ENCODE measurements around the gene CALHM3. TPM values are rescaled to one million over a fixed set of nuclear protein-coding genes. Genes with fewer than 3 reads are reported as not detected.

The CALHM3 gene
- total and polyA plus RNA-seq, 2 experiments from 2014 or later = 0.14 to 0.19 TPM

DNA sequence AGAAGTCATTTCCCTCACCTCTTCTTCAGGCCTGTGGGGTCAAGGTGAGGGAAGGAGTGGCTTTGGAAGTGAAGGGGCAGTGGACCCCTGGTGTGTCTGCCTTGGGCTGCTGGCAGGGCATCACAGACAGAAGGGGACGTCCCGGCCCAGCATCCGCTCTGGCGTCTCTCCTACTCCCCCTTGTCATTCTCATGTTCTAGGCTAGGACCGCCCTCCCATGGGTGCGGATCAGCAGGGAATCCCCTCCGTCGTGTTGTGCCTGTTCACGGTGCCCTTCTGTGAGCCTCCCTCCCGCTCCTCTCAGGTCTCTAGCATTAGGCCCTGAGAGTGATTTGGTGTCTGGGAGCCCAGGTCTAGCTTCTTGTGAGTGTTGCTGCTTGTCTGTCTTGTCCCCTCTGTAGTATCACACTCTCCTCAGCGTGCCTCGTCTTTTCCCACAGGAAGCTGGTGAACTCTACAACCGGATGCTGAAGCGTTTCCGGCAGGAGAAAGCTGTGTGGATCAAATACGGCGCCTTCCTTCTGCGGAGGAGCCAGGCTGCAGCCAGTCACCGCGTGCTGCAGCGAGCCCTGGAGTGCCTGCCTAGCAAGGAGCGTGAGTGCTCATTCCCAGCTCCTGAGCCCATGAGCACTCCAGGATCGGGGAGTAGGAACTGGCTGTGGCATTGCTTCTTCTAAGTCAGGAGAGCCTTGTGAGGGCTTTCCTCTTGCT, 35.4 kb downstream of the CALHM3 start:
- peaks cover 57% of the 10 kb centered on the region for H3K36me3 ChIP-seq (ENCODE audit: insufficient read depth)
- H3K36me3 Mint-ChIP-seq (ENCODE audit: low read depth) = peaks cover 87% of the 10 kb centered on the region

DNA sequence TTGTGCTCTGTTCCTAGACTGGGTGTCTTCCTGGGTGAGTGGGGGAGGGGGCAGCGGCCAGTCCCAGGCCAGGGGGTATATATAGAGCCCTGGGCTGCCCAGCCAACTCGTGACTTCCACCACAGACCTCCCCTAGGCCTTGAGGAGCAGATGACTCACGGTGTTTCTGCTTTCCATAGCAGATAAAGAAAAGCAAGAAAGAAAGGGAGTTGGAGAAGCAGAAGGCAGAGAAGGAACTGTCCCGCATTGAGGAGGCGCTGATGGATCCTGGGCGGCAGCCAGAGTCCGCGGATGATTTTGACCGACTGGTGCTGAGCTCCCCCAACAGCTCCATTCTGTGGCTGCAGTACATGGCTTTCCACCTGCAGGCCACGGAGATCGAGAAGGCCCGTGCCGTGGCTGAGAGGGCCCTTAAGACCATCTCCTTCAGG, 37.0 kb downstream of the CALHM3 start:
- no peaks in the 10 kb centered on the region for H3K27me3 ChIP-seq (ENCODE audit: insufficient read depth)
- no peak overlapping the region for H2AFZ ChIP-seq
- H3K9me2 ChIP-seq (ENCODE audit: insufficient read depth) = no peaks in the 10 kb centered on the region
- no peaks in the 10 kb centered on the region for H3K4me1 ChIP-seq (ENCODE audit: insufficient read depth)
- Mint-ChIP-seq H3K4me3 (no peak overlapping the region), H3K27ac (no peak overlapping the region), H3K4me1 (no peaks in the 10 kb centered on the region), H3K27me3 (ENCODE audit: insufficient read depth, low read depth, poor library complexity) (peaks cover 8% of the 10 kb centered on the region), H3K36me3 (ENCODE audit: low read depth) (peaks cover 89% of the 10 kb centered on the region), H3K9me3 (no peaks in the 10 kb centered on the region)
- H3K4me2 ChIP-seq = no peak overlapping the region
- H4K20me1 ChIP-seq (replicated peaks; ENCODE audit: insufficient read depth) = peaks cover 9% of the 10 kb centered on the region; the same call in 1 of the 2 replicates
- no peak for DNase-seq (ENCODE audit: low spot score)
- H3K4me3 ChIP-seq = no peak overlapping the region
- no peak for ATAC-seq
- H3K27ac ChIP-seq (ENCODE audit: low read depth) = no peak overlapping the region
- no peaks in the 10 kb centered on the region for H3F3A ChIP-seq (replicated peaks; ENCODE audit: low read depth)
- no peaks in the 10 kb centered on the region for H3K79me2 ChIP-seq (replicated peaks; ENCODE audit: insufficient read depth)
- peaks cover 72% of the 10 kb centered on the region for H3K36me3 ChIP-seq (ENCODE audit: insufficient read depth)
- TF ChIP-seq JUNB (IDR thresholded peaks at IDR 0.05; ENCODE audit: unreplicated experiment) (no peak), ZNF114 (CRISPR knock-in tag; IDR thresholded peaks at IDR 0.05) (no peak), ZNF331 (CRISPR knock-in tag; IDR thresholded peaks at IDR 0.05; ENCODE audit: low read depth) (no peak), STAT1 (IDR thresholded peaks at IDR 0.05; ENCODE audit: unreplicated experiment) (no peak), POLR2AphosphoS5 (IDR thresholded peaks at IDR 0.05; ENCODE audit: low read depth) (no peak), CREB1 (CRISPR knock-in tag; IDR thresholded peaks at IDR 0.05; ENCODE audit: low read depth) (no peak), NANOG (IDR thresholded peaks at IDR 0.05; ENCODE audit: borderline replicate concordance) (no peak)
- TF ChIP-seq, protein P1, sequence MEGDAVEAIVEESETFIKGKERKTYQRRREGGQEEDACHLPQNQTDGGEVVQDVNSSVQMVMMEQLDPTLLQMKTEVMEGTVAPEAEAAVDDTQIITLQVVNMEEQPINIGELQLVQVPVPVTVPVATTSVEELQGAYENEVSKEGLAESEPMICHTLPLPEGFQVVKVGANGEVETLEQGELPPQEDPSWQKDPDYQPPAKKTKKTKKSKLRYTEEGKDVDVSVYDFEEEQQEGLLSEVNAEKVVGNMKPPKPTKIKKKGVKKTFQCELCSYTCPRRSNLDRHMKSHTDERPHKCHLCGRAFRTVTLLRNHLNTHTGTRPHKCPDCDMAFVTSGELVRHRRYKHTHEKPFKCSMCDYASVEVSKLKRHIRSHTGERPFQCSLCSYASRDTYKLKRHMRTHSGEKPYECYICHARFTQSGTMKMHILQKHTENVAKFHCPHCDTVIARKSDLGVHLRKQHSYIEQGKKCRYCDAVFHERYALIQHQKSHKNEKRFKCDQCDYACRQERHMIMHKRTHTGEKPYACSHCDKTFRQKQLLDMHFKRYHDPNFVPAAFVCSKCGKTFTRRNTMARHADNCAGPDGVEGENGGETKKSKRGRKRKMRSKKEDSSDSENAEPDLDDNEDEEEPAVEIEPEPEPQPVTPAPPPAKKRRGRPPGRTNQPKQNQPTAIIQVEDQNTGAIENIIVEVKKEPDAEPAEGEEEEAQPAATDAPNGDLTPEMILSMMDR (conservative IDR thresholded peaks at IDR 0.05; ENCODE audit: low read depth in 2 of 2) = no peak
- TF ChIP-seq, protein P2, sequence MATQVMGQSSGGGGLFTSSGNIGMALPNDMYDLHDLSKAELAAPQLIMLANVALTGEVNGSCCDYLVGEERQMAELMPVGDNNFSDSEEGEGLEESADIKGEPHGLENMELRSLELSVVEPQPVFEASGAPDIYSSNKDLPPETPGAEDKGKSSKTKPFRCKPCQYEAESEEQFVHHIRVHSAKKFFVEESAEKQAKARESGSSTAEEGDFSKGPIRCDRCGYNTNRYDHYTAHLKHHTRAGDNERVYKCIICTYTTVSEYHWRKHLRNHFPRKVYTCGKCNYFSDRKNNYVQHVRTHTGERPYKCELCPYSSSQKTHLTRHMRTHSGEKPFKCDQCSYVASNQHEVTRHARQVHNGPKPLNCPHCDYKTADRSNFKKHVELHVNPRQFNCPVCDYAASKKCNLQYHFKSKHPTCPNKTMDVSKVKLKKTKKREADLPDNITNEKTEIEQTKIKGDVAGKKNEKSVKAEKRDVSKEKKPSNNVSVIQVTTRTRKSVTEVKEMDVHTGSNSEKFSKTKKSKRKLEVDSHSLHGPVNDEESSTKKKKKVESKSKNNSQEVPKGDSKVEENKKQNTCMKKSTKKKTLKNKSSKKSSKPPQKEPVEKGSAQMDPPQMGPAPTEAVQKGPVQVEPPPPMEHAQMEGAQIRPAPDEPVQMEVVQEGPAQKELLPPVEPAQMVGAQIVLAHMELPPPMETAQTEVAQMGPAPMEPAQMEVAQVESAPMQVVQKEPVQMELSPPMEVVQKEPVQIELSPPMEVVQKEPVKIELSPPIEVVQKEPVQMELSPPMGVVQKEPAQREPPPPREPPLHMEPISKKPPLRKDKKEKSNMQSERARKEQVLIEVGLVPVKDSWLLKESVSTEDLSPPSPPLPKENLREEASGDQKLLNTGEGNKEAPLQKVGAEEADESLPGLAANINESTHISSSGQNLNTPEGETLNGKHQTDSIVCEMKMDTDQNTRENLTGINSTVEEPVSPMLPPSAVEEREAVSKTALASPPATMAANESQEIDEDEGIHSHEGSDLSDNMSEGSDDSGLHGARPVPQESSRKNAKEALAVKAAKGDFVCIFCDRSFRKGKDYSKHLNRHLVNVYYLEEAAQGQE (IDR thresholded peaks at IDR 0.05; ENCODE audit: unreplicated experiment) = no peak
- TF ChIP-seq, protein P3, sequence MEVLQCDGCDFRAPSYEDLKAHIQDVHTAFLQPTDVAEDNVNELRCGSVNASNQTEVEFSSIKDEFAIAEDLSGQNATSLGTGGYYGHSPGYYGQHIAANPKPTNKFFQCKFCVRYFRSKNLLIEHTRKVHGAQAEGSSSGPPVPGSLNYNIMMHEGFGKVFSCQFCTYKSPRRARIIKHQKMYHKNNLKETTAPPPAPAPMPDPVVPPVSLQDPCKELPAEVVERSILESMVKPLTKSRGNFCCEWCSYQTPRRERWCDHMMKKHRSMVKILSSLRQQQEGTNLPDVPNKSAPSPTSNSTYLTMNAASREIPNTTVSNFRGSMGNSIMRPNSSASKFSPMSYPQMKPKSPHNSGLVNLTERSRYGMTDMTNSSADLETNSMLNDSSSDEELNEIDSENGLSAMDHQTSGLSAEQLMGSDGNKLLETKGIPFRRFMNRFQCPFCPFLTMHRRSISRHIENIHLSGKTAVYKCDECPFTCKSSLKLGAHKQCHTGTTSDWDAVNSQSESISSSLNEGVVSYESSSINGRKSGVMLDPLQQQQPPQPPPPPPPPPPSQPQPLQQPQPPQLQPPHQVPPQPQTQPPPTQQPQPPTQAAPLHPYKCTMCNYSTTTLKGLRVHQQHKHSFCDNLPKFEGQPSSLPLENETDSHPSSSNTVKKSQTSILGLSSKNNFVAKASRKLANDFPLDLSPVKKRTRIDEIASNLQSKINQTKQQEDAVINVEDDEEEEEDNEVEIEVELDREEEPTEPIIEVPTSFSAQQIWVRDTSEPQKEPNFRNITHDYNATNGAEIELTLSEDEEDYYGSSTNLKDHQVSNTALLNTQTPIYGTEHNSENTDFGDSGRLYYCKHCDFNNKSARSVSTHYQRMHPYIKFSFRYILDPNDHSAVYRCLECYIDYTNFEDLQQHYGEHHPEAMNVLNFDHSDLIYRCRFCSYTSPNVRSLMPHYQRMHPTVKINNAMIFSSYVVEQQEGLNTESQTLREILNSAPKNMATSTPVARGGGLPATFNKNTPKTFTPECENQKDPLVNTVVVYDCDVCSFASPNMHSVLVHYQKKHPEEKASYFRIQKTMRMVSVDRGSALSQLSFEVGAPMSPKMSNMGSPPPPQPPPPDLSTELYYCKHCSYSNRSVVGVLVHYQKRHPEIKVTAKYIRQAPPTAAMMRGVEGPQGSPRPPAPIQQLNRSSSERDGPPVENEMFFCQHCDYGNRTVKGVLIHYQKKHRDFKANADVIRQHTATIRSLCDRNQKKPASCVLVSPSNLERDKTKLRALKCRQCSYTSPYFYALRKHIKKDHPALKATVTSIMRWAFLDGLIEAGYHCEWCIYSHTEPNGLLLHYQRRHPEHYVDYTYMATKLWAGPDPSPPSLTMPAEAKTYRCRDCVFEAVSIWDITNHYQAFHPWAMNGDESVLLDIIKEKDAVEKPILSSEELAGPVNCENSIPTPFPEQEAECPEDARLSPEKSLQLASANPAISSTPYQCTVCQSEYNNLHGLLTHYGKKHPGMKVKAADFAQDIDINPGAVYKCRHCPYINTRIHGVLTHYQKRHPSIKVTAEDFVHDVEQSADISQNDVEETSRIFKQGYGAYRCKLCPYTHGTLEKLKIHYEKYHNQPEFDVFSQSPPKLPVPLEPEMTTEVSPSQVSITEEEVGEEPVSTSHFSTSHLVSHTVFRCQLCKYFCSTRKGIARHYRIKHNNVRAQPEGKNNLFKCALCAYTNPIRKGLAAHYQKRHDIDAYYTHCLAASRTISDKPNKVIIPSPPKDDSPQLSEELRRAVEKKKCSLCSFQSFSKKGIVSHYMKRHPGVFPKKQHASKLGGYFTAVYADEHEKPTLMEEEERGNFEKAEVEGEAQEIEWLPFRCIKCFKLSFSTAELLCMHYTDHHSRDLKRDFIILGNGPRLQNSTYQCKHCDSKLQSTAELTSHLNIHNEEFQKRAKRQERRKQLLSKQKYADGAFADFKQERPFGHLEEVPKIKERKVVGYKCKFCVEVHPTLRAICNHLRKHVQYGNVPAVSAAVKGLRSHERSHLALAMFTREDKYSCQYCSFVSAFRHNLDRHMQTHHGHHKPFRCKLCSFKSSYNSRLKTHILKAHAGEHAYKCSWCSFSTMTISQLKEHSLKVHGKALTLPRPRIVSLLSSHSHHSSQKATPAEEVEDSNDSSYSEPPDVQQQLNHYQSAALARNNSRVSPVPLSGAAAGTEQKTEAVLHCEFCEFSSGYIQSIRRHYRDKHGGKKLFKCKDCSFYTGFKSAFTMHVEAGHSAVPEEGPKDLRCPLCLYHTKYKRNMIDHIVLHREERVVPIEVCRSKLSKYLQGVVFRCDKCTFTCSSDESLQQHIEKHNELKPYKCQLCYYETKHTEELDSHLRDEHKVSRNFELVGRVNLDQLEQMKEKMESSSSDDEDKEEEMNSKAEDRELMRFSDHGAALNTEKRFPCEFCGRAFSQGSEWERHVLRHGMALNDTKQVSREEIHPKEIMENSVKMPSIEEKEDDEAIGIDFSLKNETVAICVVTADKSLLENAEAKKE (CRISPR knock-in tag; IDR thresholded peaks at IDR 0.05) = no peak

More for the DNA sequence above, 35.4 kb downstream of the CALHM3 start:
- Histone ChIP-seq H4K20me1 (replicated peaks; ENCODE audit: insufficient read depth) (peaks cover 9% of the 10 kb centered on the region; the same call in 1 of the 2 replicates), H3F3A (replicated peaks; ENCODE audit: low read depth) (no peaks in the 10 kb centered on the region), H3K4me2 (no peak overlapping the region), H3K4me3 (no peak overlapping the region), H2AFZ (no peak overlapping the region), H3K9me2 (ENCODE audit: insufficient read depth) (no peaks in the 10 kb centered on the region), H3K4me1 (ENCODE audit: insufficient read depth) (no peaks in the 10 kb centered on the region), H3K79me2 (replicated peaks; ENCODE audit: insufficient read depth) (no peaks in the 10 kb centered on the region), H3K27me3 (ENCODE audit: insufficient read depth) (no peaks in the 10 kb centered on the region), H3K27ac (ENCODE audit: low read depth) (no peak overlapping the region)
- Mint-ChIP-seq H3K9me3 (no peaks in the 10 kb centered on the region), H3K27me3 (ENCODE audit: insufficient read depth, low read depth, poor library complexity) (peaks cover 8% of the 10 kb centered on the region), H3K4me3 (no peak overlapping the region), H3K27ac (no peak overlapping the region), H3K4me1 (no peaks in the 10 kb centered on the region)
- ATAC-seq (no peak), DNase-seq (ENCODE audit: low spot score) (no peak)
- TF ChIP-seq STAT1 (IDR thresholded peaks at IDR 0.05; ENCODE audit: unreplicated experiment) (no peak), POLR2AphosphoS5 (IDR thresholded peaks at IDR 0.05; ENCODE audit: low read depth) (no peak)

Data from GM23338 (cell line).